HepG2 (cell line): Measurements from ENCODE around the gene RASA2. TPM values are rescaled to one million over a fixed set of nuclear protein-coding genes. Genes with fewer than 3 reads are reported as not detected.

Source experiments
- ATAC-seq: fragments of 200-7000 bp; cut with Tn5 transposase; 3 replicates; pipeline ENCODE4 v1.9.1; 2020; ENCODE audit warnings: mild to moderate bottlenecking, moderate library complexity
- BruUV-seq: library from RNA; stranded (reverse); fragments of 400-500 nt; replicated peaks from 2 replicates; lab custom pipeline; 2021; lab: Mats Ljungman, UMichigan
- CTCF ChIA-PET: fragments of 300-600 bp; formaldehyde crosslinking; extraction: SDS; loops from one replicate; lab custom pipeline; 2021; ENCODE audit warnings: low total read pairs, inconsistent platforms, low intra/inter-chr PET ratio; lab: Yijun Ruan, JAX
- POLR2A ChIA-PET: fragments of 350-600 bp; sonication (Branson Sonifier 250); formaldehyde crosslinking; loops from one replicate; lab custom pipeline; 2020; ENCODE audit warnings: antibody characterized with exemption, inconsistent platforms; lab: Yijun Ruan, JAX
- DNase-seq: peaks from one replicate; pipeline ENCODE4 v3.0.0-alpha.2; 2015; ENCODE audit warnings: low spot score
- FAIRE-seq: peaks from 3 replicates; lab custom pipeline; 2011; peaks lifted over from hg19 to GRCh38; lab: Jason Lieb, UNC
- H2AFZ ChIP-seq: one replicate; pipeline ENCODE4 v1.6.1; 2011; ENCODE audit warnings: low read length, inconsistent platforms
- H3K27ac ChIP-seq: fragments of 300-600 bp; 3 replicates; pipeline ENCODE4 v1.8.0; 2011; ENCODE audit warnings: mixed run types, mild to moderate bottlenecking, mixed read lengths, low read length, inconsistent platforms; ENCODE audit not compliant: insufficient read depth; ENCODE audit errors: extremely low read length
- H3K27me3 ChIP-seq, 2 experiments: fragments of 200-600 bp in 1 of 2; 2 replicates in 1 of 2; 3 replicates in 1 of 2; pipeline versions ENCODE4 v1.6.0 to v1.8.0; 2011; ENCODE audit warnings: low read length in 2 of 2, mild to moderate bottlenecking in 2 of 2, moderate library complexity in 2 of 2, inconsistent platforms in 1 of 2; ENCODE audit not compliant: insufficient read depth in 2 of 2, control insufficient read depth in 1 of 2
- H3K36me3 ChIP-seq, 2 experiments: fragments of 200-600 bp in 1 of 2; replicated peaks in 1 of 2; 2 replicates in 1 of 2; 3 replicates in 1 of 2; pipeline versions ENCODE4 v1.5.1 to v1.8.0; 2011; ENCODE audit warnings: low read length in 2 of 2, inconsistent platforms in 1 of 2; ENCODE audit not compliant: insufficient read depth in 2 of 2, control insufficient read depth in 1 of 2
- H3K4me1 ChIP-seq: 2 replicates; pipeline ENCODE4 v1.5.1; 2012; ENCODE audit warnings: low read length, inconsistent platforms; ENCODE audit not compliant: insufficient read depth
- H3K4me2 ChIP-seq: 2 replicates; pipeline ENCODE4 v1.6.0; 2011; ENCODE audit warnings: low read depth, low read length, inconsistent platforms
- H3K4me3 ChIP-seq, 3 experiments: fragments of 200-600 bp in 1 of 3; sonication (generic), shearing (Covaris generic) in 1 of 3; replicated peaks in 1 of 3; 2 replicates each; pipeline ENCODE4 v1.5.1; 2011 to 2016; ENCODE audit warnings: low read length in 3 of 3, inconsistent platforms in 2 of 3, low read depth in 2 of 3, mild to moderate bottlenecking in 2 of 3, control low read depth in 1 of 3, mixed read lengths in 1 of 3; ENCODE audit not compliant: insufficient read depth in 1 of 3
- H3K79me2 ChIP-seq: one replicate; pipeline ENCODE4 v1.6.1; 2011; ENCODE audit warnings: low read length, inconsistent platforms; ENCODE audit not compliant: insufficient read depth
- H3K9ac ChIP-seq: 2 replicates; pipeline ENCODE4 v1.6.0; 2011; ENCODE audit warnings: mild to moderate bottlenecking, low read depth, low read length, inconsistent platforms; ENCODE audit not compliant: insufficient read depth
- H3K9me3 ChIP-seq: 2 replicates; pipeline ENCODE4 v1.5.1; 2012; ENCODE audit warnings: mild to moderate bottlenecking, low read length
- H4K20me1 ChIP-seq: 2 replicates; pipeline ENCODE4 v1.6.0; 2011; ENCODE audit warnings: inconsistent platforms, mild to moderate bottlenecking, low read length, moderate library complexity; ENCODE audit not compliant: insufficient read depth
- BHLHE40 ChIP-seq: IDR thresholded peaks from 2 replicates; pipeline ENCODE4 v1.6.1; 2011; ENCODE audit warnings: low read length, improper control_type of control experiment
- FOXO1 ChIP-seq: sonication (generic); formaldehyde crosslinking; IDR thresholded peaks from 2 replicates; pipeline ENCODE4 v1.4.0; 2020; ENCODE audit warnings: missing genetic modification reagents
- MYNN ChIP-seq: sonication (generic); formaldehyde crosslinking; IDR thresholded peaks from 2 replicates; pipeline ENCODE4 v1.4.0; 2020; ENCODE audit warnings: mild to moderate bottlenecking, low read depth, missing genetic modification reagents
- NBN ChIP-seq: fragments of 450-650 bp; conservative IDR thresholded peaks from 2 replicates; pipeline ENCODE4 v1.6.1; 2017
- SSRP1 ChIP-seq: IDR thresholded peaks from 2 replicates; pipeline ENCODE4 v1.6.1; 2016; ENCODE audit warnings: control low read depth
- XRCC5 ChIP-seq: fragments of 200-400 bp; formaldehyde crosslinking; optimal IDR thresholded peaks from 2 replicates; pipeline ENCODE3; 2017; ENCODE audit warnings: mild to moderate bottlenecking, low read length
- ZBTB38 ChIP-seq: sonication (generic); formaldehyde crosslinking; IDR thresholded peaks from 2 replicates; pipeline ENCODE4 v1.5.1; 2020; ENCODE audit warnings: mild to moderate bottlenecking, missing genetic modification reagents
- ZFP36L2 ChIP-seq: sonication (generic); formaldehyde crosslinking; IDR thresholded peaks from 2 replicates; pipeline ENCODE4 v1.4.0; 2020; ENCODE audit warnings: missing genetic modification reagents
- ZNF431 ChIP-seq: sonication (generic); formaldehyde crosslinking; IDR thresholded peaks from 2 replicates; pipeline ENCODE4 v1.9.0; 2022; ENCODE audit warnings: missing genetic modification reagents, low read depth, mild to moderate bottlenecking, borderline replicate concordance
- ZNF549 ChIP-seq: sonication (generic); formaldehyde crosslinking; IDR thresholded peaks from 2 replicates; pipeline ENCODE4 v1.5.0; 2020; ENCODE audit warnings: missing genetic modification reagents
- ZNF782 ChIP-seq: sonication (generic); formaldehyde crosslinking; IDR thresholded peaks from 2 replicates; pipeline ENCODE4 v1.4.0; 2020; ENCODE audit warnings: missing genetic modification reagents, mild to moderate bottlenecking, borderline replicate concordance
- ZNF879 ChIP-seq: sonication (generic); formaldehyde crosslinking; IDR thresholded peaks from 2 replicates; pipeline ENCODE4 v1.8.1; 2023; ENCODE audit warnings: missing genetic modification reagents
- WGBS: methylation state at CpG from one replicate; pipeline ENCODE4 v1.1.6; 2017; ENCODE audit warnings: low lambda C conversion rate; 5-methylcytosine and 5-hydroxymethylcytosine counted together
- in situ Hi-C: cut with HindIII; loops from 2 replicates; pipeline ENCODE4 v1.10.0; 2017; ENCODE audit warnings: low pct_unique_long_range_greater_than_20kb; ENCODE audit not compliant: extremely low pct_ligation_motif_present
- intact Hi-C: fragments of 100-400 bp; cut with micrococcal nuclease; formaldehyde crosslinking; loops from one replicate; pipeline ENCODE4 v1.10.0; 2022; ENCODE audit not compliant: unreplicated experiment
- polyA plus RNA-seq, 8 experiments: library from polyadenylated mRNA; depleted of rRNA in 3 of 8; stranded (reverse) in 7 of 8; unstranded in 1 of 8; fragments of >200 nt; fragmentation: Illumina TruSeq in 4 of 8; extraction: Trizol in 4 of 8; gene quantifications; 2 replicates each; pipeline versions ENCODE4 v1.2.1 to v1.2.3, GENCODE V29; 2011 to 2016; ENCODE audit warnings: low read depth in 4 of 8, missing spikeins in 1 of 8, mixed read lengths in 1 of 8; ENCODE audit not compliant: insufficient read depth in 1 of 8
- total RNA-seq, 5 experiments: library from RNA; depleted of rRNA; stranded (reverse); fragments of >200 nt; fragmentation: Illumina TruSeq; extraction: Trizol; gene quantifications; 2 replicates each; pipeline ENCODE4 v1.2.3, GENCODE V29; 2016; ENCODE audit warnings: low read depth in 1 of 5
- TF ChIP-seq, protein P1 (sequence below): sonication (generic); formaldehyde crosslinking; IDR thresholded peaks from 2 replicates; pipeline ENCODE4 v1.5.0; 2020; ENCODE audit warnings: mild to moderate bottlenecking, missing genetic modification reagents
- TF ChIP-seq, protein P2 (sequence below): sonication (generic); formaldehyde crosslinking; IDR thresholded peaks from 2 replicates; pipeline ENCODE4 v1.4.0; 2020; ENCODE audit warnings: missing genetic modification reagents

The RASA2 gene
- total and polyA plus RNA-seq, 2 of the 13 experiments (the other 11 are each of a cell fraction or from before 2014, with no cell fraction given): 5.4 to 8.5 TPM

DNA sequence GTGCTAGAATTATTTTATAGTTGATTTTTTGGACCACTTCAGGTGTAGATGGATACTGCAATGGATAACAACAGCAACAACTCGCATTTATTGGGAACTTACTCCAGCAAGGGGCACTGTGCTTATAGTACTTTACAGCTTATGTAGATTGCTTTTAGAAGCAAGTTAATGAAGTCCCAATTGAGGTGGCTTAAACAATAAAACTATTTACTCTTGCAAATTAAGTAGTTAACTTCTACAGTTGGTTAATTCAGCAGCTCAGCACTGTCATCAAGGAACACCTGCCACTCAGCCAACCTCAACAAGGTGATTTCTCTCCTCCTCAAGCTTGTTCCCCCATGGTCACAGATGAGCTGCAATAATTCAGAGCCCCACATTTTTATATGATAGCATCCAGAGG lies 124.1 kb downstream of the RASA2 start:
- DNase-seq (no peak), ATAC-seq (no peak), FAIRE-seq (no peak)
- H3K36me3 ChIP-seq: peaks cover 8 to 36% of the 10 kb centered on the region in 2 experiments; a peak in 4 of 5 replicates
- ChIA-PET POLR2A (no interaction called here), CTCF (no interaction called here)
- no peak overlapping the region for H2AFZ ChIP-seq
- TF ChIP-seq NBN (no peak), SSRP1 (CRISPR knock-in tag) (no peak), FOXO1 (CRISPR knock-in tag) (no peak), ZNF782 (no peak), BHLHE40 (no peak), ZFP36L2 (CRISPR knock-in tag) (no peak), ZBTB38 (no peak), ZNF549 (CRISPR knock-in tag) (no peak), XRCC5 (no peak), MYNN (no peak), ZNF879 (CRISPR knock-in tag) (no peak), ZNF431 (CRISPR knock-in tag) (no peak)
- TF ChIP-seq, protein P1, sequence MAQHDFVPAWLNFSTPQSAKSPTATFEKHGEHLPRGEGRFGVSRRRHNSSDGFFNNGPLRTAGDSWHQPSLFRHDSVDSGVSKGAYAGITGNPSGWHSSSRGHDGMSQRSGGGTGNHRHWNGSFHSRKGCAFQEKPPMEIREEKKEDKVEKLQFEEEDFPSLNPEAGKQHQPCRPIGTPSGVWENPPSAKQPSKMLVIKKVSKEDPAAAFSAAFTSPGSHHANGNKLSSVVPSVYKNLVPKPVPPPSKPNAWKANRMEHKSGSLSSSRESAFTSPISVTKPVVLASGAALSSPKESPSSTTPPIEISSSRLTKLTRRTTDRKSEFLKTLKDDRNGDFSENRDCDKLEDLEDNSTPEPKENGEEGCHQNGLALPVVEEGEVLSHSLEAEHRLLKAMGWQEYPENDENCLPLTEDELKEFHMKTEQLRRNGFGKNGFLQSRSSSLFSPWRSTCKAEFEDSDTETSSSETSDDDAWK (CRISPR knock-in tag): no peak
- TF ChIP-seq, protein P2, sequence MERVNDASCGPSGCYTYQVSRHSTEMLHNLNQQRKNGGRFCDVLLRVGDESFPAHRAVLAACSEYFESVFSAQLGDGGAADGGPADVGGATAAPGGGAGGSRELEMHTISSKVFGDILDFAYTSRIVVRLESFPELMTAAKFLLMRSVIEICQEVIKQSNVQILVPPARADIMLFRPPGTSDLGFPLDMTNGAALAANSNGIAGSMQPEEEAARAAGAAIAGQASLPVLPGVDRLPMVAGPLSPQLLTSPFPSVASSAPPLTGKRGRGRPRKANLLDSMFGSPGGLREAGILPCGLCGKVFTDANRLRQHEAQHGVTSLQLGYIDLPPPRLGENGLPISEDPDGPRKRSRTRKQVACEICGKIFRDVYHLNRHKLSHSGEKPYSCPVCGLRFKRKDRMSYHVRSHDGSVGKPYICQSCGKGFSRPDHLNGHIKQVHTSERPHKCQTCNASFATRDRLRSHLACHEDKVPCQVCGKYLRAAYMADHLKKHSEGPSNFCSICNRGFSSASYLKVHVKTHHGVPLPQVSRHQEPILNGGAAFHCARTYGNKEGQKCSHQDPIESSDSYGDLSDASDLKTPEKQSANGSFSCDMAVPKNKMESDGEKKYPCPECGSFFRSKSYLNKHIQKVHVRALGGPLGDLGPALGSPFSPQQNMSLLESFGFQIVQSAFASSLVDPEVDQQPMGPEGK (CRISPR knock-in tag): no peak
- H3K27ac ChIP-seq: no peak overlapping the region
- BruUV-seq: no TSS peak
- intact Hi-C loops (no loop called here), in situ Hi-C loops (no loop called here)
- WGBS: 93% methylated on average over 1 of the region's 1 CpG
- no peak overlapping the region for H3K4me3 ChIP-seq
- H4K20me1 ChIP-seq: no peaks in the 10 kb centered on the region
- H3K4me2 ChIP-seq: no peak overlapping the region
- H3K4me1 ChIP-seq: no peaks in the 10 kb centered on the region
- H3K27me3 ChIP-seq: no peaks in the 10 kb centered on the region
- H3K9ac ChIP-seq: no peak overlapping the region
- no peaks in the 10 kb centered on the region for H3K9me3 ChIP-seq
- no peaks in the 10 kb centered on the region for H3K79me2 ChIP-seq
